HG02571 (cell line): ENCODE data around the gene FOXP4.

Experiments used
- ATAC-seq: cut with Tn5 transposase; IDR thresholded peaks from one replicate; pipeline ENCODE4 v1.9.1; 2021; ENCODE audit warnings: mild to moderate bottlenecking, moderate library complexity; ENCODE audit not compliant: unreplicated experiment

The FOXP4 gene

DNA sequence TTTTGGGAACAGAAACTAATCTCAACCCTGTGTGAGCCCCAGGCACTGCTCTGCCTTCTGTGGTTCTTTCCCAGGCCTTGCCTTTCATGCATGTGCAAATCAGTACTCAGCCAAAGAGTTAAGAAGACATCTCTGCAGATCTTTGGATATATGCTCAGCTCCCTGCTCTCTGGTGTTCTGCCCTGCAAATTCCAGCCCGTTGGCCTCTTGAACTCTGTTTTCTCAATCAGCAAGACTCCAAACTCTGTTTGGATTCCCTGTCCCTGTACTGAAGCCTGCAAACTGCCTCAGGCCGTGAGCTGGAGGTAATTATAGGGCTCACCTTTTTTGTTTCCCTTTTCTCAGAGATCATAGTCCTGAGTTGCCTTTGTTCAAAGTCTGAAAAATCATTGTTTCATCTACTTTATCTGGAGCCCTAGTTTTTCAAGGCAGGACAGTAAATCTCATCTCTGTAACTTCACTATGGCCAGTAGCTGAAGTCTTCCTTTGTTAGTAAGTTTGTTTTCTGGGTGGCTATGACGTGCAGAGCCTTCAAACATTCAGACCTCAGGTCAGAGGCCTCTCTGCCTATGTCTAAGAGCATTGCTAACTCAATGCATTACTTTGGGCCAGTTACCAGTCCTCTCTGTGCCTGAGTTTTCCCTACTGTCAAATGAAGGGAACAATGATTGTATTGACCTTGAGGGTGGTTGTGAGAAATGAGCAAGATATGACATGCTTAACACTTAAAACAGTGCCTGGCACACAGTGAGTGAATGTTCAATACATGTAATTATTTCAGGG, 76.2 kb downstream of the FOXP4 start:
- ATAC-seq = no peak

DNA sequence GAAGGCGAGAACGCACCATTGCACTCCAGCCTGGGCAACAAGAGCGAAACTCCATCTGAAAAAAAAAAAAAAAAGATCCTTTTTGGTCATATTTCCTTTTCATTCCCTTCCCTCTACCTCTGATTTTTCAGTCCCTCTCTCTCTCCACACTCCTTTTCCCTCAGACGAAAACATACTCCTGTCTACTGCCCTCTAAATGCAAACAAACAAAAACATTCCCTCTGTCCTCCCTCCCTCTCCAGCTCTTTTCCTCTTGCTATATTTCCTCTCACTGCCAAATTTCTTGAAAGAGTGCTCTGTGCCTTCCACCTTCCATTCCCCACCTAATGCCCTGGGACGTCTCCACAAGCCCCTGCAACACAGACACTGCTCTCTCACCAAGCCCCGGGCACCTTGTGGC, 77.1 kb downstream of the FOXP4 start:
- ATAC-seq = no peak

GRCh38 chr6:41624621-41625380, 78.6 kb downstream of the FOXP4 start:
- ATAC-seq = no peak

- no peak for ATAC-seq
These were observed 79.3 kb downstream of the FOXP4 start for GRCh38 chr6:41625442-41625841.

DNA sequence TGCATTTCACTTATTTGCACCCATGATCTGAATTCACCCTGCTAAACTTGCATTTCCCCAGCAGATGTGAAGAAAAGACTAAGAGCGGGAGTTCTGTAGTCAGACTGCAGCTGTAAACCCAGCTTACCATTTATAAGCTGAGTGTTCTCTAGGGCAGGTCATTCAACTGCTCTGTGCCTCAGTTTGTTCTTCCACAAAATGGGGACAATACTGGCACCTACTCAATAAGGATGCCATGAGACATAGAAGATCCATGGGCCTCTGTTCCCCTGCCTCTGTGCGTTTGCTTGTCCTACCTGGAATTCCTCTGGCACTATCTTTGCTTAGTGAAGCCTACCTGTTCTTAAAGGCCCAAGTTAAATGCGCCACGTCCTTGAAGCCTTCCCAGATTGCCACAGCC, 79.8 kb downstream of the FOXP4 start:
- ATAC-seq = no peak

DNA sequence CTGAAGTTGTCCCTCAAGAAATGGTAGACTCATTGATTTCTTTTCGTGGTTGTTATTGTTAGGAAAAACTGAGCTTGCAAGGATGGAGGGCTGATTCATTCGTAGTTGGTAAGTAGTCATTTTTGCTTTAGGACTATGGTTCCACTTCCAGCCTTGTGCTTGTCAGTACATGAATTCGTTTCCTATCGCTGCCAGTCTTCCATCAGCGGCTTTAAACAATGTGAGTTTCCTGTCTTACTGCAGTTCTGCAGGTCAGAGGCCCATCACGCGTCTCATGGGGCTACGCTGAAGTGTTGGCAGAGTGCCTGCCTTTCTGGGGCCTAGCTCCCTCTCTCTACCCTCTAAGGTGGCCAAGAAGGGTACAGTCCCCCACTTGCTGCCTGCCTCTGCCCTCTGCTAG, 80.7 kb downstream of the FOXP4 start:
- ATAC-seq = no peak

DNA sequence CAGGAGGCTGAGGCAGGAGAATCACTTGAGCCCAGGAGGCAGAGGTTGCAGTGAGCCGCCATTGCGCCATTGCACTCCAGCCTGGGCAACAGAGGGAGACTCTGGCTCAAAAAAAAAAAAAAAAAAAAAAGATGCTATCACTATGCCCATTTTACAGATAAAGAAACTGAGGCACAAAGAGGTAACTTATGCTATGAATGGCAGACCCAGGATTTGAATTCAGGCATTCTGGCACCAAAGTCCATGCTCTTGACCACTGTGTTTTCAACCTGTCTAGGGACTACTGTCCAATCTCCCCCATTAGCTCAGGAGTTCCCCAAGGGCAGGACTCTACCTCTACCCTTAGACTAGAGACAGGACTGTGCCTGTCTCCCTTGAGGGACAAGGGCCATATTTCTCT, 82.9 kb downstream of the FOXP4 start:
- no peak for ATAC-seq

DNA sequence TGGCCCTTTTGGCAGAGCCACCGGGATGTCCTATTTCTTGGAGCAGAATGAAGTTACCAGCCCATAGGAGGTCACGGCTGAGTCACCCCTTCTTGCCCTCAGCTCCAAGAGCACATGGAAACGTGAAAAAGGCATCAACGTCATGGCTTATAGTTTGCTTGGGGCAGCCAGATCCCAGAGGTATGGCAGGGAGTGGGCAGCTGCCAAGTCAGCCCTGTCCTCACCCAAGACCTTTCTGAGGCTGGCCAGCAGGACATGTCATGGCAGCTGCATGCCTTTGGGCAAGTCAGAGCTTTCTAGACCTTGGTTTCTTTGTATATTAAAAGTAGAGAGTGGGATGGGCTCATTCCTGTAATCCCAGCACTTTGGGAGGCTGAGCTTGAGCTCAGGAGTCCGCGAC, 83.9 kb downstream of the FOXP4 start:
- ATAC-seq = no peak

DNA sequence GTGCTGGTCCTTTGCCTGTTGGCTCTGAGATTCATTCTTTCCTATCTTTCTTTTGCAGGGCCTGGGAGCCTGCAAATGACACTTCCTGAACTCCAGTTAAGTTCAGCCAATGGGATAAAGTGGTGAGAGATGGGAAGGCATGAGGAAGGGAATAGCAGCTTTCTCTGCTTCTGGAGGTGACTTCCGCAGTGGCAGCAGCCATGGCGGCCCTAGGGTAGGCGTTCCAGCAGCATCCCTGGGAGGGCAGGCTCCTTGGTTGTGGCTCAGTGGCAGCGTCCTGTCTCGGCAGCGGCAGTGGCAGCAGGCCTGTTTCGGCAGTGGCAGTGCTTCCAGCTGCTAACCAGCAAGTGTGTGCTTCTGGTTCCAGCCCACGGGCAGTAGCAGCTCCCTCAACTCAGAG, 84.8 kb downstream of the FOXP4 start:
- no peak for ATAC-seq

DNA sequence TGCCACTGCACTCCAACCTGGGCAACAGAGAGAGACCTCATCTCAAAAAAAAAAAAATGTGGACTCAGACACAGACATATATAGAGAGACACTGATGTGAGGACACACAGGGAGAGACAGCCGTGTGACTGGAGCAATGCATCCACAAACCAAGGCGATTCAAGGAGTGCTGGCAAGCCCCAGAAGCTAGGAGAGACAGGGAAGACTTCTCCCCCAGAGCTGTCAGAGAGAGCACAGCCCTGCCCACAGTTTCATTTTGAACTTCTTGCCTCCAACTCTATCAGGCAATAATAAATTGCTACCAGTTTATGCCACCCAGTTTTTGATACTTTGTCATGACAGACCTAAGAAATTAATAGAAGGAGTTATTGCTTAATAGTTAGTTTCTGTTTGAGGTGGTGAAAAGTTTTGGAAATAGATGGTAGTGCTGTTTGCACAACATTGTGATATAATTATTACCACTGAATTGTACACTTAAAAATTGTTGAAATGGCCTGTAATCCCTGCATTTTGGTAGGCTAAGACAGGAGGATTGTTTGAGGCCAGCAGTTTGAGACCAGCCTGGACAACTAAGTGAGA, 87.0 kb downstream of the FOXP4 start:
- ATAC-seq = no peak

- no peak for ATAC-seq
These were observed 88.5 kb downstream of the FOXP4 start for GRCh38 chr6:41634657-41635056.

DNA sequence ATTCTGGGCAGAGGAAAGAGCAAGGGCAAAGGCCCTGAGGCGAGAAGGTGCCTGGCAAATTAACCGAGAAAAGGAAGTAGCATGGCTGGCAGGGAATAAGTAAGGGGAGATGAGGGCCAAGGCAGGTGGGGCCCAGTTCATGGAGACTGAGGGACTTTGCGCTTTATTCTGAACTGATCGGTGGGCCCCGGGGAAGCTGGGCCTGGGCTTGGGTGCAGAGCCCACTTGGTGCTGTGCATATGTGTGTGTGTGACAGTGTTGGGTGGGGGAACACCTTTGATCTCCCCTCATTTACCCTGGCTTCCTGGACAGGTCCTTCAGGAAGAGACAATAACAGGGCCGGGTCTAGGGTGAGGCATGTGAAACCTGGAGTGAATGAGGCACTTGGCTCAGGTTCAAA, 89.2 kb downstream of the FOXP4 start:
- ATAC-seq = no peak

GRCh38 chr6:41636833-41637193, 90.6 kb downstream of the FOXP4 start:
- ATAC-seq = no peak

- no peak for ATAC-seq
These were observed 91.2 kb downstream of the FOXP4 start for GRCh38 chr6:41637194-41638001.

DNA sequence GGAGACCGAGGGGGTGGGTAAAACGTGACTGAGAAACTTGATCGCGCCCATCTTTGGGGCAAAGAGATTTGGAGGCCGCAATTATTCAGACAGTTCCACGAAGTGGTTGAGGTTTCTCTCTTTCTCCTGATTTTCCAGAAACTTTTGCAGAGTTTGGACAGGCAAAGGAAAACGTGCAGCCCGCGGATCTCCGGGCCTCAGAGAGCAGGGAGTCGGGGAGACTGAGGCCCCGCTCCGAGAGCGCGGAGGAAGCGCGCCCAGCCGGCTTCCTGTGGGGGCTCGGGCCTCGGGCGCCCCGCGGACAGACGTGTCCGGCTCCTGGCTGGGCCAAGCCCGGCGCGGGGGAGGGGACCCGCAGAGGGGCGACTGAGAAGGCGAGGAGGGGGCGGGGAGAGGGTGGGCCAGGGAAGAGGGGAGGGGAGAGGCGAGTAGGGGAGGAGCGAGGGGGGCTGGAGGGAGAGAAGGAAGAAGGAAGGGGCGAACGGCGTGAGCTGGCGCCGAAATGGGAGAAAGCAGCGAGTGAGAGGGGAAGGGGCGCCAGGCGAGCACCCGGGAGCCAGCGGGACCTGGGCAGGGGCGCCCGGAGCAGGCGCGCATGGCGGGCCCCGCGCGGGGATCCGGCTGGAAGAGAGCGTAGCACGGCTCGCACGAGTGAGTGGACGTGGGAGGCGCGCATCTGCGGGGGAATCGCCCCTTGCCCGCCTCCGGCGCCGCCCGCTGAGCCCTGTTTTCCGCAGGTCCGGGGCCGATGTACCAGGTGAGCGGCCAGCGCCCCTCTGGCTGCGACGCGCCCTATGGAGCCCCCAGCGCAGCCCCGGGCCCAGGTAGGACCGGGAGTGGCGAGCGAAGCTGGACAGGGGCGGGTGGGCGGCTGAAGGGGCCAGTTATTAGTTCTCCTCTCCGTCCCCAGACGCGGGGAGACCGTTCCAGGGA, 92.1 kb downstream of the FOXP4 start, which contains the start of gene MDFI:
MDFI (plus strand) TSS at position 467 of the 933 bp plus-strand sequence; CDS start at position 749, 282 bp downstream.
- no peak for ATAC-seq

DNA sequence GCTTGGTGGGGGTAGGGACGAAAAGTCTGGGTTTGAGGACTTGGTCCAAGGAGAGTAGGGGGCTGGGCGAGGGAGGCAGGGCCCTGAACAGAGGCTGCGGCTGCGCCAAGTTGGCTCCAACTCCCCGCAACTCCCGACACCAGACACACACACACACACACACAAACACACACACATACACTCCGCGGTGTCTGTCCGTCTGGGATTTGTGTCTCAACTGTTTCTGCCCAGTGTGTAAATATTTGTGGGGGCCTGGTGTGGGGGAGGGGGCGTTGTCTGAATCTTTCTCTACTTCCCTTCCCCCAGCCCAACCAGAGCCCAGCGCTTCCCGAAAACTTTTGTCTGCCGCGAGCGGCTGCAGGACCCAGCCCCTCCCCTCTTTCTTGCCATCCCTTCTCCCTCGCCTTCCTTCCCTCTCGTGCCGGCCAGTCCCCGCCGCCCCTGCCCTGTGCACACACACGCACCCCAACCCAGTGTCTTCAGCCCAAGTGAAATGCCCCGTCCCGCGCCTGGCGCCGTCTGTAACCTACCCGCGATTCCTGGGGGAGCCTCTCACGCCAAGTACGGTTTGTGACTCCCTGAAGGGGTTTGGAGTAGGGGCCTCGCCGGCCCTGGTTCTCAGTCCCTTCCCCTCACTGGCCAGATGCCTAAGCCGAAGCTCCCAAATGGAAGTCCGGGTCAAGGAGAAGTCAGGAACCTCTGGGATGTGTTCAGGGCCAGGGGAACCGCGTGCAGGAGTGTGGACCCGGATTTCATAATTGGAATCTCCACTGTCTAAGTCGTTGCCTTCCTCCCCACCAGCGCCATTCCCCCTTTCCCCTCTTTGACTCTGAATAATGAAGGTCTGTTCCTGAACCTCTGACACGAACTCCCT, 93.0 kb downstream of the FOXP4 start:
- no peak for ATAC-seq

GRCh38 chr6:41639809-41640371, 93.7 kb downstream of the FOXP4 start:
- ATAC-seq = no peak

DNA sequence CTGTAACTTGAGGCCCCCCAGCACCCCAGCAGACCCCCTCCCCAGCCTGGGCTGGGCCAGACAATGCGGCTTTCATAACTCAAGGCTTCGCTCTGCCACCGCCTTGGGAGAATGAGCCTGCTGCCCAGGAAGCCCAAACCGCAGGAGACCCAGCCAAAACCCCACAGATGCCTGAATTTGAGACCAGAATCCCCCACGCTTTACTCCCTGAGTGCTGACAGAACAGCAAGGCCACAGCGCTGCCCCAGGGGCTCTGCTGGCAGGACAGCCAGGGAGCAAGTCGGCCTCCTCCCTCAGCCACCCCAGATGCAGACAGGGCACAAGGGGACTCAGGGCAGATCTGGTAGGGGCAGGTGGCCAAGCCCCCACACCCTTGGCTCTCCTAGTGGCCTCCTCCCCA, 94.2 kb downstream of the FOXP4 start:
- no peak for ATAC-seq
